ENCODE measurements around the gene DCAF8. TPM values are rescaled to one million over a fixed set of nuclear protein-coding genes. Genes with fewer than 3 reads are reported as not detected.

Gene DCAF8
- total RNA-seq, 1 donor from 2014 or later = 142 TPM

DNA sequence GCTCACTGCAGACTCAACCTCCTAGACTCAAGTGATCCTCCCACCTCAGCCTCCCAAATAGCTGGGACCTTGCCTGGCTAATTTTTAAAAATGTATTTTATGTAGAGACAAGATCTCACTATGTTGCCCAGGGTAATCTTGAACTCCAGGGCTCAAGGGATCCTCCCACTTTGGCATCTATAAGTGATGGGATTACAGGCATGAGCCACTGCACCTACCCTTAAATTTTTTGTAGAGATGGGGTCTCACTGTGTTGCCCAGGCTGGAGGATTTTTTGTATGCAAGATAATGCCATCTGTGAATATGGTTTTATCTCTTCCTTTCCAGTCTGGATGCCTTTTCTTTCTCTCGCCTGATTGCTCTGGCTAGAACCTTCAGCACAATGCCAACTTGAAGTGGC, 8.7 kb upstream of the DCAF8 start:
- ATAC-seq (no peak), DNase-seq (ENCODE audit: missing footprints) (no peak)
- intact Hi-C loops (cut with DNase I) = no loop called here

DNA sequence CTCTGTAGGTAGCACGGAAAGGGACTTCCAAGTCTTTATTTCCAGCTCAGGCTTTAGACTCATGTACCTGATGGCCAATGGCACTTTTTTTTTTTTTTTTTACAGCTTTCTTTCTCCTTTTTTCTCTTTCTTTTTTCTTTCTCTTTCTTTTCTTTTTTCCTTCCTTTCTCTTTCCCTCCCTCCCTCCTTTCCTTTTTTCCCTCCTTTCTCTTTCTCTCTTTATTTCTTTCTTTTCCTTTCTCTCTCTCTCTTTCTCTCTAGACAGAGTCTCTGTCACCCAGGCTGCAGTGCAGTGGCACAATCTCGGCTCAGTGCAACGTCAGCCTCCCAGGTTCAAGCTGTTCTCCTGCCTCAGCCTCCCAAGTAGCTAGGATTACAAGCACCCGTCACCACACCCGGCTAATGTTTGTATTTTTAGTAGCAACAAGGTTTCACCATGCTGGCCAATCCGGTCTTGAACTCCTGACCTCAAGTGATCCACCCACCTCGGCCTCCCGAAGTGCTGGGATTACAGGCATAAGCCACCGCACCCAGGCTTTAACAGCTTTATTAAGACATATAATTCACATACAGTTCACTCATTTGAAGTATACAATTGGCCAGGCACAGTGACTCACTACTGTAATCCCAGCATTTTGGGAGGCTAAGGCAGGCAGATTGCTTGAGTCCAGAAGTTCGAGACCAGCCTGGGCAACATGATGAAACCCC, 5.1 kb upstream of the DCAF8 start:
- ATAC-seq = no peak
- intact Hi-C loops (cut with DNase I) = no loop called here
- DNase-seq (ENCODE audit: missing footprints) = no peak

DNA sequence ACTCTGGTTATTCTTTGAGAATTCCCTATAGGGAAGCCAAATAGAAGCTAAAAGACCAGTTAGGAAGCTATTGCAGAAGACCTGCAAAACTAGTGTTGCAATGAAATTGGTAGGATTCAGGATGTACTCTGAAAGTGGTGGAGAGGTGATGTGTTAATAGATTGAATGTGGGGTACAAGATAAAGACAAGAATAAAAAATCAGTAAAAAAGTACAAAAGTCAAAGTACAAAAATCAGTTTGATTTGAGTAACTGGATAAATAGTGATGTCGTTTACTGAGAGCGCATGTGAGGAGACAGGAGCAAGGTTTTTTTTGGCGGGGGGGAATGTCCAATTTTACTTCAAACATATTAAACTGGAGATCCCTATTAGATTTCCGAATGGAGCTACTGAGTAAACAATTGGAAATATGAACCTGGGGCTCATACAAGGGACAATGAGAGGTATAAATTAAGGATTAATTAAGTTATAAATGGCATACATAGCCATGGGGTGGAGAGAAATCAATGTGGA, 2.5 kb upstream of the DCAF8 start:
- ATAC-seq (no peak), DNase-seq (ENCODE audit: missing footprints) (no peak)
- intact Hi-C loops (cut with DNase I) = no loop called here

DNA sequence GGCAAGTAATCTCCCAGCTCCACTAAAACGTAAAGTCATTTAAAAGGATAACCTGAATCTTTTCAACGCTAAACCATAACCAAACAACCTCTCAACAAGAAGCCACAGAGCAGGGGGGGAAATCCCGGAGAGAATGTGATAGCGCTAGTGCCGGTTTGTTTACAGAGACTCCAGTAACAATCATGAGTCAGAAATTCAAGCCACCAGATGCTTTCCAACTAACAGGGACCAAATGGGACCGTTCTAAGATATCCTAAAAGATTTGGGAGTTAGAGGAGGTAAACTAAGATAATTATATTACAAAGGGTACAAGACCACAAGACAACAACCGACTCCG, 825 bp downstream of the DCAF8 start:
- intact Hi-C loops (cut with DNase I) = no loop called here
- DNase-seq (ENCODE audit: missing footprints) = no peak
- ATAC-seq = peak; percentile 16

DNA sequence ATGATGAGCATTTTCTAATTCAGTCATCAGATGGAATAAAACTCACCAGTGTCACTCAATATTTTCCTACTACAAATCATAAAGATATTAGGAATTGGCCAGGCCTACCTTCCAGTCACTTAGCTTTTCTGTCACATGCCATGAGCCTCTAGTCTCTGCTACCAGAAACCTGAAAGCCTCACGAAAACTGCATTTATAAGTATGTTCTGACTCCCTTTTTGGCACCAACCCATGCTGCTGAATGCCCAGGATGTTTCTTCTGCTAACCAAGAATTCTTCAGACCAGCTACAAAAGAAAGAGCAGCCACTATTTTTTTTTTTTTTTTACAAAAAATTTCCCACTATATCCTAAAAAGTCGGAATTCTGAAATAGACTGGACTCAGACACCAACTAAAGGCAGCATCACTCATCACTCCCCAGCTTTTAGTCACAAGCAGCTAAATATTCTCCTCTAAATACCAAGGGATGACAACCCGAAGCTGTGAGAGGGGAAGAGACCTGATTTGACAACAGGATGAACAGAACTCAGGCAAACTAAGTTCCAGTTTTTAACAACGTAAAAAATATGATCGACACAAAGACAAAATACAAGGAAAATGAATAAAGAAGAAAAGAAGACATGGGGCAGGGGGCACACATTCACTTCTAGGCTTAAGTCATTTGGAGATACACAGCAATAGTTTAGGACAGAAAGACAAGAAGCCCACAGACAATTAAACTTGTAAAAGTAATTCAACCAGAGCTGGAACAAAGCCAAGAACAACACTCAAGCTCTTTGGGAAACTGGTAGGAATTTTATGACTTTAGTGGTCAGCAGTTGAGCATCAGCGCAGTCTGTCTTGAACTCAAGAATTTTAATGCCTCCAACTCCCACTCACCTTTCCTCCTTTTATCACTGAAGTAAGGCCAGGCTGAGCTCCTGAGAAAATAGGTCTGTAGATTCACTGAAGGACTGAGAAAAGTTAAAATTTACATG, 1.7 kb downstream of the DCAF8 start:
- intact Hi-C loops (cut with DNase I) = no loop called here
- ATAC-seq (no peak), DNase-seq (ENCODE audit: missing footprints) (no peak)

DNA sequence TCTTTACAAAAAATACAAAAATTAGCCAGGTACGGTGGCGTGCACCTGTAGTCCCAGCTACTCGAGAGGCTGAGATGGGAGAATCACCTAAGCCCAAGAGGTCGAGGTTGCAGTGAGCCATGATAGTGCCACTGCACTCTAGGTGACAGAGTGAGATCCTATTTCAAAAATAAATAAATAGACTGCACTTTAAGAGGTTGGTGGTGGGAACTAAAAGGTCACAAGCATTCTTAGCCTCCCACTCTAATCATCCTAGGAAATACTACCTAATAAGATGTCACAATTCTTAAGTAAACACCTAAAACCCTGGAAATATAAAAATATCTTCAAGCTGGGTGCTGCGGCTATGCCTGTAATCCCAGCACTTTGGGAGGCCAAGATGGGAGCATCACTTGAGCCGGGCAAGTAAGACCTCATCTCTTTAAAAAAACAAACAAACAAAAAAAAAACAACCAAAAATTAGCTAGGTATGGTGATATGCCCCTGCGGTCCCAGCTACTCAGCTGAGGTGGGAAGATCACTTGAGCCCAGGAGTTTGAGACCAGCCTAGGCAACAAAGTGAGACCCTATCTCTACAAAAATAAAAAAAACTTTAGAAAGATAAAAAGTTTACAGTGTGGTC, 4.1 kb downstream of the DCAF8 start:
- no peak for ATAC-seq
- intact Hi-C loops (cut with DNase I) = no loop called here
- DNase-seq (ENCODE audit: missing footprints) = no peak

DNA sequence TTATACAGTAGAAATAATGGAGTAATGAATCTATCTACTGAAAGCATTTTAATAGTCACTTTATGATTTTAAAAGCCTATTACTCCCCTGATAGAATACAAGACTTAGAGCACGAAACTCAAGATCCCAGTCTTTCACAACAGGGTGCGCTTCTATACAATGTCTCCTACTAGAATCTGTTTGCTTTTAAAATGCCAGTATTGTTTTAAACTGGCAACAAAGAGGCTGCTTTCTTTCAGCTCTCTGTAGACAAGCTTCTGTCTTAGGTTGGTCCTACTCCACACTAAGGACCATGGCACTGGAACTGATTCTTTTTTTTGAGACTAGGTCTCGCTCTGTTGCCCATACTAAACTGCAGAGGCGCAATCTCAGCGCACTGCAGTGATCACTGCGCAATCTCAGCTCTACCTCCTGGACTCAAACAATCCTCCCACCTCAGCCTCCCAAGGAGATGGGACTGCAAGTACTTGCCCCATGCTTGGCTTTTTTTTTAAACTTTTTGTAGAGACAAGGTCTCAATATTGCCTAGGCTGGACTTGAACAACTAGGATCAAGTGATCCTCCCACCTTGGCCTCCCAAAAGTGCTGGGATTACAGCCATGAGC, 4.8 kb downstream of the DCAF8 start:
- intact Hi-C loops (cut with DNase I) = no loop called here
- no peak for DNase-seq (ENCODE audit: missing footprints)
- no peak for ATAC-seq

DNA sequence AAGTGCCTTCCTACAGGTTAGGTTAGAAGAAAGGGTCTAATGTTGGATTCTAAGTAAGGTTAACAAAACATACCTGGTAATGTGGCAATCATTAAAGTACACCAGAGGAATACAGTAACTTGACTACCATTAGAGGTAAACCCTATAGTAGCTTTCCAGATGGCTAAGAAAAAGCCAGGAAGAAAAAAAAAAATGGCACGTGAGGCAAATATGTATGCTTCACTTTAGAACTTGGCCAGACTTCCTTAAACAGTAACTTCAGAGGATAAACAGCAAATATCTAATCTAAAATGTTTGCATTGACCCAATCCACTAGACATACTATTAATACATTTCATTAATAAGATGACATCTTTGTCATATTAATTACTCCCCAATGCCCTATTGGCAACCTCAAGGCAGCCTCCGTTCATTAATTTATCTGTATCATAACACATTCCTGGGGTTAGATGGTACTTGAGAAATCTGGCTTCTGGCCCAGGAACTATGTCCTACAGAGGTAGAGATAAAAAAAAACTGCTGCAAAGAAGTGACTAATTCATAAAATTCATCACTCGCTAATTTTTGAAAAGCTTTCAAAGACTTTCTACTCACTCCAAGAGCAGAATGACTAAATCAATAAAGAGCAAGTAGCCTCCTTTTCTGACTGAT, 5.8 kb downstream of the DCAF8 start:
- DNase-seq (ENCODE audit: missing footprints) = no peak
- intact Hi-C loops (cut with DNase I) = no loop called here
- no peak for ATAC-seq

DNA sequence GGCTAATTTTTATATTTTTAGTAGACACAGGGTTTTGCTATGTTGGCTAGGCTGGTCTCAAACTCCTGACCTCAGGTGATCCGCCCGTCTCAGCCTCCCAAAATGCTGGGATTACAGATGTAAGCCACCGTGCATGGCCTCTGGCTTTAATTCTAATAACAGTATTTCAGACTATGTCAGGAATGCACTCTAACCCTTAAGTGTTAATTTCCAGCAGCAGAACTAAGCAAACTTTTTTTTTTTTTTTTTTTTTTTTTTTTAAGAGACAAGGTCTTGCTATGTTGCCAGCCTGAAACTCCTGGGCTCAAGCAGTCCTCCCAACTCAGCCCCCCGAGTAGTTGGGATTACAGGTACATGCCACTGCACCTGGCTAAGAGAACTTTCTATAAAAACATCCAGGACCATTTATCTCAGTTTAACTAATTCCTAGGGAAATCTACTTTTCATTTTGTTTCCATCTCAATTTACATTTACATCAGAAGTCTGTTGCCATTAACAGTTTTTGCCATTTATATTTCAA, 6.5 kb downstream of the DCAF8 start:
- intact Hi-C loops (cut with DNase I) = no loop called here
- no peak for DNase-seq (ENCODE audit: missing footprints)
- no peak for ATAC-seq

DNA sequence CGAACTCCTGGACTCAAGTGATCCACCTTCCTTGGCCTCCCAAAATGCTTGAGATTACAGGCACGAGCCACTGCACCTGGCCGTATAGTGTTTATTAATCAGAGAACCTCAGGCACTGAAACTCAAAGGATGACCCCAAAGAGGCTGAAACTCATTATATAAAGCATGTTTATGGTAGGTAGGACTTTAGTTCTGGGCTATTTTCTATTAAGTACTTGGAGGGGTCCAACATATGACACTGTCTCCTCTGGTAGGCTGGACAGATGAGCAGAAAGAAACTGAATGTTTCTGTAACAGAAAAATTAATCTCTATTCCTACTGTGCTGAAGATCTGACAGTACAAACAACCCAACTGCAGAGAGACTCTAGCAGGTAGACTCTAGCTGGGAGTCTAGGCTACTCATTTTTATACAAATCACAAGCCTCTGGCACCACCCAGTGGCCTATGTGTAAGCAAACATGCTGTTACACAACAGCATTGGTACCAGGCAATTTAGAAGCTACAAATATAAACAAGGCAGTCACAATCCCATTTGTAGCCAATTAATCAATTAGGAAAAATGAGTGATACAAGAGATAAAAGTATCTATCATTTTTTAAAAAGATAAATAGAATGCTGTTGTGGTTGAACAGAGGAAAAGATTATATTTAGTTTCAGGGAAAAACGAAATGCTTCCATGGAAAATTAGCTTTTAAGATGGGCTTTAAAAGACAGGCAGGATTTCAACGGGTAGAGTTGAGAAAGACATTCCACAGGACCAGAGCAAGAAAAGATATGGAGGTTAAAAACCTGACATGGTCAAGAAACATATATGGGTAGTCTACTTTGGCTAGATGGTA, 10.4 kb downstream of the DCAF8 start:
- ATAC-seq (peak; percentile 94), DNase-seq (ENCODE audit: missing footprints) (no peak)
- intact Hi-C loops (cut with DNase I) = loop anchor here (1.0 to 2.0 kb wide), 2 partner anchors 59 to 151 kb away; no protein-coding TSS in a partner anchor

DNA sequence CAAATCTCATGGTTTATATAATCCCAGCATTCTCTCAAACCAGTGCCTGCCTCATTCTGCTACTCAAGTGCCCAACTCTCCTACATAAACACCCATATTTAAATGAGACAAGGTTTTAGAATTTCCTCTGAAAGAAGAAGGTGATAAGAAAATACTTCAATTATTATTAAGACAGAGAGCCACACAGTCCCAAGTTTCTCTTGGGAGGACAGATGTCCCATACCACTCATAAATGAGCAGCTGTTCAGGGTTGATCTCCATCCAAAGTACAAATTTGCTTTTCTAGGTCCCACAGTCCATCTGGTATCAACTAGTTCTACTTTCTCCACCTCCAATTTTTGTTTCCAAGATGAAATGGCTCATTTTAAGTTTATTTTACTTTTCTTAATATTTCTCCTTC, 11.3 kb downstream of the DCAF8 start:
- DNase-seq (ENCODE audit: missing footprints) = no peak
- peak; percentile 36 for ATAC-seq
- intact Hi-C loops (cut with DNase I) = no loop called here

DNA sequence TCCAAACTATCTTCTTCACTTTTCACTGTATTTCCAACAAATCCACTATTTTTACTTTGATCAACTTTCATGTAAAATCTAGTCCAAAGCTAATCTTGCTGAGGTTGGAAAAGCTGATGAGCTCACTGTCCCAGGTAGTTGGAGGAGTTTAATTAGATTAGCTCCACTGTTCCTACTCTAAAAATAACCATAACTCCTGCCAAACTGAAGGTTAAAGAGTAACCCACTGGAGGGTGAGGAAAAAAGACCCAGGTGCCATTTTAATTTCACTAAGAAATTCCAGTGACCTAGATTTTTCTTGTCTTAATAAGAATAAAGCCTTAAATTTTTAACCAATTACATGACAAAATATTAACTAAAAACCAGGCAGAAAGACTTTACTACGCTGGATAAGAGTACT, 15.3 kb downstream of the DCAF8 start:
- intact Hi-C loops (cut with DNase I) = no loop called here
- DNase-seq (ENCODE audit: missing footprints) (no peak), ATAC-seq (peak; percentile 50)

DNA sequence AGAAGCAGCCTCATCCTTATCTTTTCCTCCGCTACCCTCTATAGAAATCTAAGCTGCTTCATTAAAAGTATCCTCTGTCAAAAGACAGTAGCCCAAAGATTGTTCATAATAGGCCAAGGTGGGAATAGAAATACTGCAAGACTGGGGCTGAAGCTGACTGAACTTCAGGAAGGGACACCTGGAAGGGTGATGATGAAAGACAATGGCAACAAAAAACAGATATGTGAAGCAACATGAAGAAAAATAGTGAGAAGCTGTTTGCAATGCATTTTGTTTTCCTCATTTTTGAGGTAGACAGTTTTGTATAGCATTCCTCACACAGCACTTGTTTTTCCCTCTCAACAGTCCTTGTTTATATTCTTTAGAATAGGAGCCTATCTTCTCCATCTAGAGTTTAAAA, 16.9 kb downstream of the DCAF8 start:
- DNase-seq (ENCODE audit: missing footprints) (no peak), ATAC-seq (no peak)
- intact Hi-C loops (cut with DNase I) = no loop called here

DNA sequence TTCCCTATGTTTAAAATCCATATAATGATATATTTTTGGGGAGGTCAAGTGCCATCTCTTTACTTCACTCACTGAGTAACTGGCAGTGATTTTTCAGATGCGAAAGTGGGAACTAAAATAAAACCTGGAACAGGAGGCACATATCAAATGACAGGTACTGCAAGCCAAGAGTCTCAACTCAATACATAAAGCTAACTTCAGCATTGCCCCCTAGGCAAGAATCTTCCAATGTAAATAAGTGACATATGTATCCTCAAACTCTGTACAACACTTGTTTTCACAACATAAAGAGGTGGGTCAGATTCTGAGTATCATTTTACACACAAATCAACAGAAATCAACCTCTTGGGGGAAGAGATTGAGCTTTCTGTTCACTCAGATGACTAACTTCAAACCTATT, 18.1 kb downstream of the DCAF8 start:
- ATAC-seq = no peak
- no peak for DNase-seq (ENCODE audit: missing footprints)
- intact Hi-C loops (cut with DNase I) = loop anchor here (5.0 kb wide), 1 partner anchor 37 kb away; the partner anchor contains the start of gene PEA15

DNA sequence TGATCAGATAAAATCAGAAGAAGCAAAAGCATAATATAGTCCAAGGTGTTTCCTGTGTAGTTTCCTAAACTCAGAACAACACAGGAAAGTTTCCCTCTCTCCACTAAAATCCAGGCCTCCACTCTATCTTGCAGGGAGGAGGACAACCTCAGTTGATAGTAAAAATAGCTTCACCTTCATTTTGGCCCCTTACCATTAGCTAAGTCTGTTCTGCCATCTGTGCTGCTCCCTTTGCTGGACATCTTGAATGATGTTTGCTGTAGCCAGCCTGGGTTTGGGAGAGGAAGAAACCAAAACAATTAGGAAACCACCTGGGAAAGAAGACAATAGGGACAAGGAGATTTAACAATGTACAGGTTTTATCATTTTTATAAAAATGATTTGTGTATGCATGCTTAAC, 18.6 kb downstream of the DCAF8 start:
- DNase-seq (ENCODE audit: missing footprints) (no peak), ATAC-seq (no peak)
- intact Hi-C loops (cut with DNase I) = loop anchor here (5.0 kb wide), 1 partner anchor 36 kb away; the partner anchor contains the start of gene PEA15

DNA sequence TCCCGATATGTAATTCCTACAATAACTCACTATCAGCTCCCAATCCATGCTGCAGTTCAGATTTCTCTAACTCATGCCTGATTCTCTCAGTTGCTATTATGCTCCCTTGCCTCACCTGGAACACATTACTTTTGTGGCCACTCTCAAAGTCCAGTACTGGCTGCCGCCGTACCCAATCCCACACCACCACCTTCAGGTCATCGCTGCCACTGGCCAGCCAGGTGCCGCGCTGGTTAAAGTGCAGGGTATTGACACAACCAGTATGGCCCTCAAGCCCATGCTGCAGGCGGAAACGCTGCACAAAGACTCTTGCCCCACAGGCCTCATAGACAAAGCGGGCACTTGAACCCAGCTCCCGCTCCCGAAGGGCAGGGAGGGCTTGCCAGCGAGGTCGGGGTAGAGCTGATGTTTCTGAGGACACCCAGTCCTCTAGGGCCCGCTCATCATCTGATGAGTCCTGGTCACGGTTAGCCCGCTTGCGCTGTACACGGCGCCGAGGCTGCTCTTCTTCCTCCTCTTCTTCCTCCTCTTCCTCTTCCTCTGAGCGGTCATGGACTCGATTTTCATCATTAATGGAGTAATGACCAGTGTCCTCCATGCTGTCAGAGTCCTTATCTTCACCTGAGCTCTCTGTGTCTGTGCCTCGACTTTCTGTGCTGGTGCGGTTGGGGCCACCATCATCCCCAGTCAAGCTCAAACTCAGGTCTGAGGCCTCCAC, 22.6 kb downstream of the DCAF8 start:
- DNase-seq (ENCODE audit: missing footprints) (no peak), ATAC-seq (no peak)
- intact Hi-C loops (cut with DNase I) = loop anchor here (5.0 kb wide), 1 partner anchor 32 kb away; the partner anchor contains the start of gene PEA15

DNA sequence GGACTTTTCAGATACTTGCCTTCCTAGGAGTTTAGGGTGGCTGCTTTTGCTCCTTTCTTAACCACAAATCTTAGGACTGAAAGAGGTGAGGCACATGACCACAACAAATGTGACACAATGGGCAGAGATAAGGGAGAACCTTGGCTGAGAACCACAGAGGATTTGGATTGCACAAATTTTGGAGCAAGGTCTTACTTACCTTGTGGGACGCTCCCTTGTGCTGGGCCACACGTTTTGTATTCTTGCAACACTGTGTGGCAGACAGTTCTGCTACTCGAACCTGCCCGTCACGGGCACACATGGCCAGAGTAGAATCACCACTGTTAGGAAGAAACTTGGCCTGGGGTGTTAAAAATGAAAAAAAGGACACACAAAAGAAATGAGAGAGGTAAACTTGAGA, 23.9 kb downstream of the DCAF8 start:
- intact Hi-C loops (cut with DNase I) = no loop called here
- DNase-seq (ENCODE audit: missing footprints) = no peak
- no peak for ATAC-seq
